HepG2 (cell line): ENCODE measurements around the gene SMOC1. TPM values are rescaled to one million over a fixed set of nuclear protein-coding genes. Genes with fewer than 3 reads are reported as not detected.
A peak's percentile ranks its signal among the peaks of the same experiment; 100 is the strongest.

Experiments used
- AHDC1 ChIP-seq: sonication (generic); formaldehyde crosslinking; IDR thresholded peaks from 2 replicates; pipeline ENCODE4 v1.5.1; 2020; ENCODE audit warnings: mild to moderate bottlenecking, missing genetic modification reagents, borderline replicate concordance
- FOSL2 ChIP-seq: sonication (generic); formaldehyde crosslinking; IDR thresholded peaks from 2 replicates; pipeline ENCODE4 v1.4.0; 2020; ENCODE audit warnings: missing genetic modification reagents
- GATAD1 ChIP-seq: IDR thresholded peaks from 2 replicates; pipeline ENCODE4 v1.6.1; 2016; ENCODE audit warnings: missing genetic modification reagents, missing compliant biosample characterization
- KMT2B ChIP-seq: IDR thresholded peaks from 2 replicates; pipeline ENCODE4 v1.6.1; 2016; ENCODE audit warnings: missing genetic modification reagents, missing compliant biosample characterization
- LCORL ChIP-seq, 2 experiments: fragments of 450-650 bp in 1 of 2; sonication (generic) in 1 of 2; formaldehyde crosslinking in 1 of 2; IDR thresholded peaks; 2 replicates each; pipeline versions ENCODE4 v1.5.0 to v1.6.1; 2017 to 2020; ENCODE audit warnings: antibody characterized with exemption in 1 of 2, missing genetic modification reagents in 1 of 2
- PATZ1 ChIP-seq: sonication (generic); formaldehyde crosslinking; IDR thresholded peaks from 2 replicates; pipeline ENCODE4 v1.4.0; 2020; ENCODE audit warnings: missing genetic modification reagents
- POLR2A ChIP-seq, 2 experiments: IDR thresholded peaks; 2 replicates each; pipeline ENCODE4 v1.6.1; 2011; ENCODE audit warnings: low read depth in 2 of 2, low read length in 2 of 2, mild to moderate bottlenecking in 1 of 2, moderate library complexity in 1 of 2; ENCODE audit not compliant: insufficient read depth in 1 of 2
- PPARG ChIP-seq: conservative IDR thresholded peaks from 2 replicates; pipeline ENCODE4 v1.6.1; 2016; ENCODE audit warnings: missing biosample characterization, missing genetic modification reagents
- RAD21 ChIP-seq: fragments of 450-650 bp; formaldehyde crosslinking; IDR thresholded peaks from 2 replicates; pipeline ENCODE4 v1.5.0; 2020; ENCODE audit warnings: mild to moderate bottlenecking
- RXRB ChIP-seq: IDR thresholded peaks from 2 replicates; pipeline ENCODE4 v1.6.1; 2016; ENCODE audit warnings: borderline replicate concordance, missing genetic modification reagents, missing compliant biosample characterization
- SIN3B ChIP-seq: fragments of 150-350 bp; IDR thresholded peaks from 2 replicates; pipeline ENCODE4 v1.6.1; 2014; ENCODE audit warnings: low read length
- SMC3 ChIP-seq: IDR thresholded peaks from 2 replicates; pipeline ENCODE4 v1.6.1; 2011; ENCODE audit warnings: low read length, improper control_type of control experiment
- SP2 ChIP-seq: sonication (generic); formaldehyde crosslinking; IDR thresholded peaks from 2 replicates; pipeline ENCODE4 v1.5.1; 2020; ENCODE audit warnings: mild to moderate bottlenecking, missing genetic modification reagents
- STAG1 ChIP-seq: sonication (generic); formaldehyde crosslinking; IDR thresholded peaks from 2 replicates; pipeline ENCODE4 v1.4.0; 2020; ENCODE audit warnings: missing genetic modification reagents
- SUZ12 ChIP-seq: fragments of 150-350 bp; IDR thresholded peaks from 2 replicates; pipeline ENCODE4 v1.6.1; 2014; ENCODE audit warnings: low read depth, low read length
- TEAD3 ChIP-seq: optimal IDR thresholded peaks from 2 replicates; pipeline ENCODE3; 2016; ENCODE audit warnings: borderline replicate concordance
- XRCC5 ChIP-seq: fragments of 200-400 bp; formaldehyde crosslinking; optimal IDR thresholded peaks from 2 replicates; pipeline ENCODE3; 2017; ENCODE audit warnings: mild to moderate bottlenecking, low read length
- ZMYM4 ChIP-seq: sonication (generic); formaldehyde crosslinking; IDR thresholded peaks from 2 replicates; pipeline ENCODE4 v1.8.1; 2023; ENCODE audit warnings: mild to moderate bottlenecking, missing genetic modification reagents
- ZNF580 ChIP-seq: IDR thresholded peaks from 2 replicates; pipeline ENCODE4 v1.6.1; 2016; ENCODE audit warnings: low read depth, borderline replicate concordance
- ZNF670 ChIP-seq: sonication (generic); formaldehyde crosslinking; IDR thresholded peaks from 2 replicates; pipeline ENCODE4 v1.8.0; 2022; ENCODE audit warnings: mild to moderate bottlenecking, missing genetic modification reagents, borderline replicate concordance
- ZNF704 ChIP-seq: sonication (generic); formaldehyde crosslinking; IDR thresholded peaks from 2 replicates; pipeline ENCODE4 v1.8.1; 2023; ENCODE audit warnings: mild to moderate bottlenecking, inconsistent platforms, moderate library complexity, missing genetic modification reagents, borderline replicate concordance
- ZNF792 ChIP-seq: IDR thresholded peaks from 2 replicates; pipeline ENCODE4 v1.6.1; 2016
- ZNF878 ChIP-seq: sonication (generic); formaldehyde crosslinking; IDR thresholded peaks from 2 replicates; pipeline ENCODE4 v1.8.1; 2023; ENCODE audit warnings: mild to moderate bottlenecking, missing genetic modification reagents, moderate library complexity
- polyA plus RNA-seq, 8 experiments: library from polyadenylated mRNA; depleted of rRNA in 3 of 8; stranded (reverse) in 7 of 8; unstranded in 1 of 8; fragments of >200 nt; fragmentation: Illumina TruSeq in 4 of 8; extraction: Trizol in 4 of 8; gene quantifications; 2 replicates each; pipeline versions ENCODE4 v1.2.1 to v1.2.3, GENCODE V29; 2011 to 2016; ENCODE audit warnings: low read depth in 4 of 8, missing spikeins in 1 of 8, mixed read lengths in 1 of 8; ENCODE audit not compliant: insufficient read depth in 1 of 8
- total RNA-seq, 5 experiments: library from RNA; depleted of rRNA; stranded (reverse); fragments of >200 nt; fragmentation: Illumina TruSeq; extraction: Trizol; gene quantifications; 2 replicates each; pipeline ENCODE4 v1.2.3, GENCODE V29; 2016; ENCODE audit warnings: low read depth in 1 of 5

Gene SMOC1
- total and polyA plus RNA-seq, 2 of the 13 experiments (the other 11 are each of a cell fraction or from before 2014, with no cell fraction given) = 17.8 to 35.6 TPM

GRCh38 chr14:70013271-70013873 lies 134.2 kb downstream of the SMOC1 start (continued):
- TF ChIP-seq PATZ1 (CRISPR knock-in tag) (peak; percentile 31; the same call in 1 of the 2 replicates), STAG1 (CRISPR knock-in tag) (peak; percentile 88), ZNF878 (CRISPR knock-in tag) (no peak), ZNF670 (no peak), SP2 (CRISPR knock-in tag) (no peak), XRCC5 (peak; percentile 22), RAD21 (CRISPR knock-in tag) (peak; percentile 86), ZMYM4 (CRISPR knock-in tag) (peak; percentile 70), AHDC1 (CRISPR knock-in tag) (no peak), GATAD1 (CRISPR knock-in tag) (no peak), FOSL2 (CRISPR knock-in tag) (no peak), SUZ12 (no peak), ZNF792 (CRISPR knock-in tag) (no peak), PPARG (CRISPR knock-in tag) (no peak), ZNF704 (no peak), POLR2A (IDR thresholded peaks at IDR 0.05; ENCODE audit: insufficient read depth in 1 of 2, low read depth in 2 of 2, low read length in 2 of 2) (no peak), KMT2B (CRISPR knock-in tag) (no peak), RXRB (0 out of 2 replicates have a peak, but pooled peaks have one; percentile 14), ZNF580 (CRISPR knock-in tag) (peak; percentile 53; the same call in 1 of the 2 replicates), SIN3B (no peak), TEAD3 (CRISPR knock-in tag) (peak; percentile 38), LCORL (IDR thresholded peaks at IDR 0.05) (no peak), LCORL (CRISPR knock-in tag; IDR thresholded peaks at IDR 0.05) (no peak), SMC3 (peak; percentile 97)
